GM23248 (cell line): ENCODE data around the gene SV2C.
"Not testable (repeated sequence)": the region's sequence is repeated elsewhere in the genome, so short reads cannot be mapped to it uniquely, and the experiment has no call there.

Experiments used
- EZH2 ChIP-seq: fragments of 200-600 bp; sonication (generic); IDR thresholded peaks from 2 replicates; pipeline ENCODE4 v1.6.1; 2018; ENCODE audit warnings: antibody characterized with exemption, mild to moderate bottlenecking; ENCODE audit not compliant: insufficient read depth, poor library complexity, severe bottlenecking
- EZH2phosphoT487 ChIP-seq: fragments of 200-600 bp; sonication (generic); IDR thresholded peaks from 2 replicates; pipeline ENCODE4 v1.6.1; 2018; ENCODE audit warnings: antibody characterized with exemption, moderate library complexity, mild to moderate bottlenecking, low read depth; ENCODE audit not compliant: insufficient read depth

GRCh38 chr5:76301932-76302331, 218.7 kb downstream of the SV2C start:
- not testable (repeated sequence) for TF ChIP-seq EZH2, EZH2phosphoT487
